Pancreas (tissue), 10 donors: ENCODE data around the gene DCST2. TPM values are rescaled to one million over a fixed set of nuclear protein-coding genes. Genes with fewer than 3 reads are reported as not detected.
"Not testable (repeated sequence)": the region's sequence is repeated elsewhere in the genome, so short reads cannot be mapped to it uniquely, and the experiment has no call there.

Experiments
- ATAC-seq, 4 donors: fragments of 200-7000 bp; cut with Tn5 transposase; one replicate each; pipeline versions ENCODE4 v1.8.0 to v1.9.1; 2020; ENCODE audit warnings: mild to moderate bottlenecking in 4 of 4, moderate library complexity in 4 of 4
- DNase-seq, 6 donors: peaks; one replicate each; pipeline ENCODE4 v3.0.0-alpha.2; 2020
- FAIRE-seq: peaks from 2 replicates; lab custom pipeline; 2012; peaks lifted over from hg19 to GRCh38; lab: Jason Lieb, UNC
- H3K27ac ChIP-seq, 4 donors: fragments of 200-600 bp; sonication (generic); 1 replicate in 3 of 4; 2 replicates in 1 of 4; pipeline versions ENCODE4 v1.5.0 to v1.8.0; 2020
- H3K27me3 ChIP-seq, 4 donors: fragments of 200-600 bp; one replicate each; pipeline ENCODE4 v1.8.0; 2021
- H3K36me3 ChIP-seq, 3 donors: fragments of 200-600 bp; sonication (generic) in 1 of 3; one replicate each; pipeline versions ENCODE4 v1.5.0 to v1.8.0; 2020 to 2021
- H3K4me1 ChIP-seq, 3 donors: fragments of 200-600 bp; one replicate each; pipeline ENCODE4 v1.8.0; 2021
- H3K4me3 ChIP-seq, 4 donors: fragments of 200-600 bp; sonication (generic) in 2 of 4; one replicate each; pipeline versions ENCODE4 v1.5.0 to v1.8.0; 2020 to 2021
- H3K9me3 ChIP-seq, 4 donors: fragments of 200-600 bp; one replicate each; pipeline ENCODE4 v1.8.0; 2021
- CTCF ChIP-seq, 4 donors: fragments of 200-600 bp; sonication (generic) in 3 of 4; IDR thresholded peaks; one replicate each; pipeline versions ENCODE4 v1.5.0 to v1.8.0; 2021; ENCODE audit warnings: antibody characterized with exemption in 4 of 4
- WGBS, 2 donors: extraction: QIAGEN DNeasy Blood & Tissue Kit; methylation state at CpG; one replicate each; pipeline ENCODE4 v1.1.7; 2013; 5-methylcytosine and 5-hydroxymethylcytosine counted together
- intact Hi-C, 3 donors: fragments of 100-400 bp; cut with DNase I; formaldehyde crosslinking; loops; one replicate each; pipeline versions ENCODE4 v1.11.1 to v1.14.2; 2022
- polyA plus RNA-seq, 2 donors: library from polyadenylated mRNA; stranded (reverse); fragments of 200-250 nt; gene quantifications; one replicate each; pipeline ENCODE4 v1.2.3, GENCODE V29; 2013
- total RNA-seq, 6 donors: library from RNA; stranded (reverse); fragmentation: NEBNext Ultra II Directional in 4 of 6; extraction: Animal tissue kit (Norgen Biotek cat#: 25700) in 4 of 6; gene quantifications; one replicate each; pipeline versions ENCODE4 v1.2.1 to v1.2.4, GENCODE V29; 2021 to 2023
- donor health status: healthy with polysubstance abuse.
- donor health status: DM: no; HTN: no; CAD: no; lungs with moderate emphysema.
- donor health status: DM: no; HTN: no; CAD: no.
- donor health status: control.
- donor health status: control.
- donor health status: Bipolar disorder and iron deficiency.
- donor health status: DM: yes; HTN: yes; CAD: no.
- donor health status: DM: no; HTN: no; CAD: no.
- donor health status: DM: no; HTN: no; CAD: no.
- donor health status: DM: yes; HTN: yes; CAD: no.

The DCST2 gene
- total and polyA plus RNA-seq, 8 donors = 0.12 to 5.1 (median 0.51) TPM

DNA sequence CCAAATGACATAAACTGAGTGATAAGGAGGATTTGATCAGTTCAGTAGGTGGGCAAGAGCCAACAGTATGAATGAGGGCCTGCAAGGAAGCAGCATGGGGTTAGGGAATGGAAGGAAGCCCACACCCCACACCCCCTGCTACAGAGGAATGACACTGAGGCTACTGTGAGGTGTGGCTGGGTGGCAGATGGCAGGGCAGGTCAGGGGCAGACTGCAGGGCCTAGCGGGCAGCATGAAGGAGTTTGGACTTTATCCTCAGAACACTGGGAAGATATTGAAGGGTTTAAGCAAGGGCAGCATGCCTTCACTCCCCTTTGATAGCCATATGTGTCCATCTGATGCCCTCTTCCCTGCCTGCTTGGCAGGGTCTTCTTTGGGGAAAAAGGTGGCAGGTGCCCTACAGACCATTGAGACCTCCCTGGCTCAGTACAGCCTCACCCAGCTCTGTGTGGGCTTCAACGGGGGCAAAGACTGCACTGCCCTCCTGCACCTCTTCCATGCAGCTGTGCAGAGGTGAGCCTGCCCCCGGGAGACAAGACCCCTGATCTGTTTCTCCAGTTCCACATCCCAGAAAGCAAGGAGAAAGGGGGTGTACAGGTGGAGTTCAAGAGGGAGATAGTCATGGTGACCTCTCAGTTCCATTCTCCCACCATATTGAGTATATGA, 44.3 kb downstream of the DCST2 start:
- TF ChIP-seq CTCF (IDR thresholded peaks at IDR 0.05) = no peak
- Histone ChIP-seq H3K4me3 (no peak overlapping the region), H3K27ac (no peak overlapping the region), H3K36me3 (no peaks in the 10 kb centered on the region), H3K9me3 (no peaks in the 10 kb centered on the region), H3K27me3 (no peaks in the 10 kb centered on the region), H3K4me1 (peaks cover 0 to 4% (median under 1%) of the 10 kb centered on the region in 3 donors)
- 80 to 89% methylated on average over 3 of the region's 3 CpGs for WGBS, 2 donors
- no peak for ATAC-seq
- no peak for FAIRE-seq
- intact Hi-C loops = no loop called here
- DNase-seq = peak in 1 of 6 donors; percentile 17

GRCh38 chr1:154988058-154988954, 45.3 kb downstream of the DCST2 start:
- WGBS, 2 donors = 82 to 83% methylated on average over 17 of the region's 17 CpGs
- intact Hi-C loops = no loop called here
- no peak for FAIRE-seq
- no peak for ATAC-seq
- TF ChIP-seq CTCF (IDR thresholded peaks at IDR 0.05) = no peak
- H3K9me3 ChIP-seq = no peaks in the 10 kb centered on the region
- no peak overlapping the region for H3K27ac ChIP-seq
- DNase-seq = peak in 1 of 6 donors; percentile 37
- no peaks in the 10 kb centered on the region for H3K36me3 ChIP-seq
- H3K4me1 ChIP-seq = peaks cover 6 to 9% (median 7%) of the 10 kb centered on the region in 3 donors
- H3K4me3 ChIP-seq = no peak overlapping the region
- no peaks in the 10 kb centered on the region for H3K27me3 ChIP-seq

DNA sequence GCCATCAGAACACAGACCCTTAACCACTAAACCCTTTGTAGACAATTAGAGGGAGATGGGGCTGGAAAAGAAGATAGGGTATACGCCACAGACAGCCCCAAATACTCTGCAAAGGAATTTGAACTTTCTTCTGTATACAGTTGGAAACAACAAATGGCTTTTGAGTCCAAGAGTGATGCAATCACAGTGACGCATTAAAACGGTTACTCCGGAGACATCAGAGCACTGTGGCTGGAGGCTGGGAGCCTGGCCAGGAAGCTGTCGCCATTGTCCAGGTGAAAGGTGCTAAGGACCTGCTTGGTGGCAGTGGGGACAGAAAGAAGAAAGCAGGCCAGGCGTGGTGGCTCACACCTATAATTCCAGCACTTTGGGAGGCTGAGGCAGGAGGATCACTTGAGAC, 46.3 kb downstream of the DCST2 start:
- WGBS, 2 donors = 53% methylated on average over 6 of the region's 6 CpGs
- Histone ChIP-seq H3K27ac (no peak overlapping the region), H3K36me3 (no peaks in the 10 kb centered on the region), H3K9me3 (no peaks in the 10 kb centered on the region), H3K27me3 (no peaks in the 10 kb centered on the region), H3K4me3 (no peak overlapping the region), H3K4me1 (peaks cover 6 to 13% (median 7%) of the 10 kb centered on the region in 3 donors)
- ATAC-seq (no peak), DNase-seq (peak in 1 of 6 donors; percentile 15), FAIRE-seq (no peak)
- no peak for TF ChIP-seq CTCF (IDR thresholded peaks at IDR 0.05)
- intact Hi-C loops = no loop called here

GRCh38 chr1:154986736-154987135, 46.8 kb downstream of the DCST2 start:
- FAIRE-seq, intact Hi-C loops, H3K4me3 ChIP-seq, ATAC-seq, DNase-seq, H3K36me3 ChIP-seq, H3K27me3 ChIP-seq, H3K9me3 ChIP-seq, H3K27ac ChIP-seq: not testable (repeated sequence)
- WGBS, 2 donors = 79 to 82% methylated on average over 4 of the region's 4 CpGs
- H3K4me1 ChIP-seq = peaks cover 6 to 14% (median 7%) of the 10 kb centered on the region in 3 donors

GRCh38 chr1:154983776-154984466, 49.7 kb downstream of the DCST2 start:
- DNase-seq (peak in 1 of 6 donors; percentile 39), ATAC-seq (no peak), FAIRE-seq (no peak)
- H3K36me3 ChIP-seq = no peaks in the 10 kb centered on the region
- H3K27ac ChIP-seq = no peak overlapping the region
- H3K9me3 ChIP-seq = no peaks in the 10 kb centered on the region
- H3K27me3 ChIP-seq = no peaks in the 10 kb centered on the region
- WGBS, 2 donors = 11 to 15% methylated on average over 17 of the region's 17 CpGs
- peak overlapping the region; percentile 59 to 88 (median 72) for H3K4me3 ChIP-seq
- H3K4me1 ChIP-seq = peaks cover 6 to 14% (median 7%) of the 10 kb centered on the region in 3 donors
- no peak for TF ChIP-seq CTCF (IDR thresholded peaks at IDR 0.05)
- intact Hi-C loops = no loop called here
